Body of pancreas (tissue), 4 donors: Measurements from ENCODE around the gene KCTD21.

Experiments used
- CTCF ChIP-seq, 7 experiments: fragments of 450-650 bp in 4 of 7; fragments of 200-600 bp in 3 of 7; sonication (generic) in 3 of 7; IDR thresholded peaks; one replicate each; pipeline ENCODE4 v1.5.1; 2016 to 2019; ENCODE audit warnings: antibody characterized with exemption in 7 of 7
- POLR2A ChIP-seq, 3 donors: fragments of 450-650 bp; IDR thresholded peaks; one replicate each; pipeline ENCODE4 v1.6.1; 2016; ENCODE audit warnings: antibody characterized with exemption in 3 of 3, mild to moderate bottlenecking in 2 of 3

- TF ChIP-seq CTCF (IDR thresholded peaks at IDR 0.05): no peak
- TF ChIP-seq POLR2A (IDR thresholded peaks at IDR 0.05): no peak
These were observed 21.7 kb upstream of the KCTD21 start for GRCh38 chr11:78210000-78210608.
